Kidney (tissue), 14 donors: ENCODE measurements around the gene PDCD7. TPM values are rescaled to one million over a fixed set of nuclear protein-coding genes. Genes with fewer than 3 reads are reported as not detected.
A peak's percentile ranks its signal among the peaks of the same experiment; 100 is the strongest.

Experiments
- DNase-seq, 5 donors: peaks; one replicate each; pipeline ENCODE4 v3.0.0-alpha.2; 2013 to 2020
- FAIRE-seq: peaks from 2 replicates; lab custom pipeline; 2012; peaks lifted over from hg19 to GRCh38; lab: Jason Lieb, UNC
- H3K27ac ChIP-seq, 2 donors: one replicate each; pipeline ENCODE4 v1.7.0; 2013; ENCODE audit warnings: low read depth in 2 of 2, low read length in 2 of 2, inconsistent platforms in 1 of 2
- H3K27me3 ChIP-seq: one replicate; pipeline ENCODE4 v1.7.1; 2013; ENCODE audit warnings: low read length, inconsistent platforms; ENCODE audit not compliant: control insufficient read depth, insufficient read depth
- H3K36me3 ChIP-seq, 3 donors: one replicate each; pipeline versions ENCODE4 v1.7.0 to v1.7.1; 2013; ENCODE audit warnings: low read length in 3 of 3, control low read depth in 1 of 3, inconsistent platforms in 1 of 3; ENCODE audit not compliant: insufficient read depth in 3 of 3, control insufficient read depth in 2 of 3
- H3K4me1 ChIP-seq, 3 donors: one replicate each; pipeline versions ENCODE4 v1.7.0 to v1.7.1; 2013; ENCODE audit warnings: low read length in 3 of 3, inconsistent platforms in 1 of 3, low read depth in 1 of 3; ENCODE audit not compliant: control insufficient read depth in 2 of 3, insufficient read depth in 2 of 3
- H3K4me3 ChIP-seq, 3 donors: one replicate each; pipeline versions ENCODE4 v1.7.0 to v1.8.1; 2013; ENCODE audit warnings: low read length in 3 of 3, control low read depth in 1 of 3, inconsistent platforms in 1 of 3
- H3K9ac ChIP-seq, 3 donors: one replicate each; pipeline versions ENCODE4 v1.7.0 to v1.7.1; 2013; ENCODE audit warnings: low read length in 3 of 3, control low read depth in 1 of 3, inconsistent platforms in 1 of 3
- H3K9me3 ChIP-seq, 3 donors: one replicate each; pipeline versions ENCODE4 v1.7.0 to v1.7.1; 2013; ENCODE audit warnings: low read length in 3 of 3, control low read depth in 1 of 3, inconsistent platforms in 1 of 3; ENCODE audit not compliant: control insufficient read depth in 2 of 3, insufficient read depth in 1 of 3
- intact Hi-C: fragments of 100-400 bp; cut with DNase I; formaldehyde crosslinking; loops from one replicate; pipeline ENCODE4 v1.11.1; 2022
- polyA plus RNA-seq: library from polyadenylated mRNA; stranded (reverse); fragments of 350-450 nt; fragmentation: Illumina TruSeq; extraction: RNeasy Lipid Tissue Mini Kit (QIAGEN cat#74804); gene quantifications from one replicate; pipeline ENCODE4 v1.2.3, GENCODE V29; 2014; ENCODE audit warnings: low read depth, low replicate concordance; ENCODE audit not compliant: insufficient read depth
- total RNA-seq: library from RNA; stranded (reverse); fragmentation: NEBNext Ultra II Directional; extraction: Animal tissue kit (Norgen Biotek cat#: 25700); gene quantifications from one replicate; pipeline ENCODE4 v1.2.1, GENCODE V29; 2021
- TF ChIP-seq, protein P1 (sequence below): IDR thresholded peaks from 3 replicates; pipeline ENCODE4 v1.5.1; 2012; ENCODE audit warnings: mild to moderate bottlenecking, moderate library complexity, borderline replicate concordance; ENCODE audit not compliant: insufficient read depth; ENCODE audit errors: extremely low read depth
- donor health status: control.
- donor health status: control.
- donor health status: control.
- donor health status: control.
- donor health status: control.
- donor health status: DM: yes; HTN: yes; CAD: no.
- donor health status: Normal renal cell carcinoma (clear cell type).

PDCD7 gene
- total and polyA plus RNA-seq, 2 donors from 2014 or later: 10.4 to 21.5 TPM

GRCh38 chr15:65099336-65099735 lies 34.3 kb downstream of the PDCD7 start:
- TF ChIP-seq, protein P1, sequence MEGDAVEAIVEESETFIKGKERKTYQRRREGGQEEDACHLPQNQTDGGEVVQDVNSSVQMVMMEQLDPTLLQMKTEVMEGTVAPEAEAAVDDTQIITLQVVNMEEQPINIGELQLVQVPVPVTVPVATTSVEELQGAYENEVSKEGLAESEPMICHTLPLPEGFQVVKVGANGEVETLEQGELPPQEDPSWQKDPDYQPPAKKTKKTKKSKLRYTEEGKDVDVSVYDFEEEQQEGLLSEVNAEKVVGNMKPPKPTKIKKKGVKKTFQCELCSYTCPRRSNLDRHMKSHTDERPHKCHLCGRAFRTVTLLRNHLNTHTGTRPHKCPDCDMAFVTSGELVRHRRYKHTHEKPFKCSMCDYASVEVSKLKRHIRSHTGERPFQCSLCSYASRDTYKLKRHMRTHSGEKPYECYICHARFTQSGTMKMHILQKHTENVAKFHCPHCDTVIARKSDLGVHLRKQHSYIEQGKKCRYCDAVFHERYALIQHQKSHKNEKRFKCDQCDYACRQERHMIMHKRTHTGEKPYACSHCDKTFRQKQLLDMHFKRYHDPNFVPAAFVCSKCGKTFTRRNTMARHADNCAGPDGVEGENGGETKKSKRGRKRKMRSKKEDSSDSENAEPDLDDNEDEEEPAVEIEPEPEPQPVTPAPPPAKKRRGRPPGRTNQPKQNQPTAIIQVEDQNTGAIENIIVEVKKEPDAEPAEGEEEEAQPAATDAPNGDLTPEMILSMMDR: no peak
- FAIRE-seq (no peak), DNase-seq (no peak)

DNA sequence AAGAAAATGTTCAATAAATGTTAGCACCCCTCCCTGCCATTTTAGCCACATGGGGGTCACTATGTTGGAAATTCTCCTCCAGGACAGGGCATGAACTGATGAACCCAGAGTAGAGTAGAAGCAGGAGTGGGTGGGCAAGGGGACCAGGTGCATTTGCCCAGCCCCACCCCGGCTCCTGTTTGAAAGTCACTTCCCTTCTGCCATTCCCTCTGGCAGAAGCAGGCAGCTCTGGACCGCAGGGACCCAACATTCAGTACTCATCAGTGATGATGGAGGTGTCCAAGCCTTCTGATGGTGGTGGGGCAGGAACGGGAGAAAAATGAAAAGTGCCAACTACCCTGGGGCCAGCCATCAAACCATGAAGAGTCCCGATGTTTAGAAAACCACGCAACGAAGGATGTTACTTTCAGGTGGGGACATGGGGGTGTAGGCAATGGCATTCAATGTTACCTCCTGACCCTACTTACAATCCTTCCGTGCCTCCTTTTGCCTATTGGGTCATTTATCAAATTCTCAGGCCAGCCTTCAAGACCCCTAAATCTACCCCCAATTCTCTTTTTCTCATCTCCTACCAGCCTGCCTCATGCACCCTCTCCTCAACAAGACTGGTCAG lies 35.9 kb downstream of the PDCD7 start:
- Histone ChIP-seq H3K27ac (no peak overlapping the region), H3K9ac (no peak overlapping the region), H3K4me3 (no peak overlapping the region), H3K27me3 (no peaks in the 10 kb centered on the region), H3K9me3 (no peaks in the 10 kb centered on the region), H3K36me3 (peaks cover 2 to 21% (median 12%) of the 10 kb centered on the region in 3 donors), H3K4me1 (peaks cover 0 to 11% (median 3%) of the 10 kb centered on the region in 3 donors)
- intact Hi-C loops: no loop called here
- TF ChIP-seq, protein P1: no peak
- FAIRE-seq: no peak
- DNase-seq: no peak

More at GRCh38 chr15:65099336-65099735, 34.3 kb downstream of the PDCD7 start:
- Histone ChIP-seq H3K9me3 (no peaks in the 10 kb centered on the region), H3K36me3 (peaks cover 2 to 21% (median 12%) of the 10 kb centered on the region in 3 donors), H3K4me3 (no peak overlapping the region), H3K4me1 (peaks cover 0 to 11% (median 3%) of the 10 kb centered on the region in 3 donors), H3K9ac (no peak overlapping the region), H3K27ac (no peak overlapping the region), H3K27me3 (no peaks in the 10 kb centered on the region)
- intact Hi-C loops: no loop called here

- Histone ChIP-seq H3K4me1 (peaks cover 0 to 11% (median 3%) of the 10 kb centered on the region in 3 donors), H3K27ac (no peak overlapping the region), H3K27me3 (no peaks in the 10 kb centered on the region), H3K4me3 (no peak overlapping the region), H3K9me3 (no peaks in the 10 kb centered on the region), H3K9ac (no peak overlapping the region), H3K36me3 (peaks cover 2 to 21% (median 12%) of the 10 kb centered on the region in 3 donors)
- no peak for FAIRE-seq
- DNase-seq: peak in 1 of 5 donors; percentile 23
- intact Hi-C loops: no loop called here
- TF ChIP-seq, protein P1: no peak
Observed at GRCh38 chr15:65096481-65097385, 36.9 kb downstream of the PDCD7 start.
